ENCODE results near the gene CNN2.

- TF ChIP-seq POLR2A (IDR thresholded peaks at IDR 0.05; ENCODE audit: low read length) (no peak), GATA1 (IDR thresholded peaks at IDR 0.05; ENCODE audit: low read depth, low read length) (no peak)
Observed at GRCh38 chr19:991932-992669, 34.3 kb upstream of the CNN2 start.
